ENCODE results near the gene DIRAS3. TPM values are rescaled to one million over a fixed set of nuclear protein-coding genes. Genes with fewer than 3 reads are reported as not detected.
"Not testable (repeated sequence)": the region's sequence is repeated elsewhere in the genome, so short reads cannot be mapped to it uniquely, and the experiment has no call there.

Gene DIRAS3
- total and polyA plus RNA-seq, 7 experiments from 2014 or later: not detected

DNA sequence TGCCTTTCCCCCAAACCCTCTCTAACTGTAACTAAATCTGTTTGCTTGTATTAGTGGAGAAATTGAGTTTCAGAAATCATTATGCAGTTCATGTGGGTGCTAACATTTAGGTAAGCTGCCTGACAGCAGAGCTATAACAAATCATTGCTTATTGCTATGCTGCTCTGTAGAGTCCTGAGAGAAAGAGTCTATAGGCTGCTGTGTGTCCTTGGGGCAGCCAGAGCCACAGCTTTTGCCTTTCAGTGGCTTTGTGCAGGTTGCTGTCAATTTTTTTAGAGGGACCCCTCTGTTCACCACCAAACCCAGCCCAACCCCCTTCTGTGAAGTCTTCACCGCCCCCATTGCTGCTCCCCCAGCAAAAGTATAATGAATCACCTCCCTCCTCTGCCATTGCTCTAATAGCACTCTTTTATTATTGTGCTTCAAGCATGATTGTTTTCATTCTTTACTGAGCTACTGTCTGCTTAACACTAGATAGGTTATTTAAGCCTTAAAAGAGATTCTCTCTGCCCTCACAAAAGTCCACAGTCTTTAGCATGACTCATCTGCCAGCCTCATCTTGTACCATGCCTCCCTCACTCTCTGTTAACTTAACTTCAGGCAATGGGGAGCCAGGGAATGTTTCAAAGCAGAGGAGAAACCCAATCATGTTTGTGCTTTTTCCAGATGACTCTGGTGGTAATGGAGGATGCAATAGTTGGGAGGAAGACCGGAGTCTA, 38.6 kb downstream of the DIRAS3 start:
- ChIA-PET POLR2A (no interaction called here), CTCF (no interaction called here)
- H3K27ac ChIP-seq (ENCODE audit: low read depth, low read length): no peak overlapping the region
- Mint-ChIP-seq H3K36me3 (no peaks in the 10 kb centered on the region), H3K27me3 (peaks cover 0 to 13% (median 5%) of the 10 kb centered on the region in 5 donors), H3K9me3 (peaks cover 0 to 4% (median under 1%) of the 10 kb centered on the region in 11 donors), H3K4me3 (no peak overlapping the region), H3K27ac (no peak overlapping the region), H3K4me1 (no peaks in the 10 kb centered on the region)
- intact Hi-C loops (cut with micrococcal nuclease): no loop called here
- DNase-seq (no peak), ATAC-seq (no peak)
- H3K27me3 ChIP-seq (ENCODE audit: control insufficient read depth in 2 of 2, insufficient read depth in 2 of 2, low read length in 2 of 2): no peaks in the 10 kb centered on the region
- no peaks in the 10 kb centered on the region for H3K36me3 ChIP-seq (ENCODE audit: control insufficient read depth in 2 of 3, insufficient read depth in 3 of 3, low read length in 3 of 3)
- no peak overlapping the region for H3K4me3 ChIP-seq (ENCODE audit: low read length)
- no peaks in the 10 kb centered on the region for H3K9me3 ChIP-seq (ENCODE audit: control insufficient read depth in 2 of 3, low read length in 3 of 3)
- H3K4me1 ChIP-seq (ENCODE audit: control insufficient read depth in 2 of 2, insufficient read depth in 2 of 2, low read length in 2 of 2): no peaks in the 10 kb centered on the region

DNA sequence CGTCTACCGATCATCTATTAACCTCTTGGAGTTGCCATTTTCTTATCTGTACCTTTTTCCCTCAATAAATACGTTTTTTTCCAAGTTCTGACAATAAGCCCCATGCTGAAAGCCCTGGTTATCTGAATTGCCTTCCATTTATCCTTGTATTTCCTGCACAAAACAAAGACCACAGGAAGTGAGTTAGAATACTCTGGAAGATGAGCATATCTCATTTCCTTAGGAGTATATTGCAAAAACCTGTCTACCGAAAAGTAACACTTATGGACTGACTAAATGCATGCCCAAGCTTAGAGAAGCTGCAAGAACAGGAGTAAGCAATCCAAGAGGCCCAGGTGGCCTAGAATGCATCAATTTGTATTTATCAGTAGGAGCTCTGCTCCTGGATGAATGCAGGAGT, 39.9 kb downstream of the DIRAS3 start:
- POLR2A ChIA-PET: no interaction called here

DNA sequence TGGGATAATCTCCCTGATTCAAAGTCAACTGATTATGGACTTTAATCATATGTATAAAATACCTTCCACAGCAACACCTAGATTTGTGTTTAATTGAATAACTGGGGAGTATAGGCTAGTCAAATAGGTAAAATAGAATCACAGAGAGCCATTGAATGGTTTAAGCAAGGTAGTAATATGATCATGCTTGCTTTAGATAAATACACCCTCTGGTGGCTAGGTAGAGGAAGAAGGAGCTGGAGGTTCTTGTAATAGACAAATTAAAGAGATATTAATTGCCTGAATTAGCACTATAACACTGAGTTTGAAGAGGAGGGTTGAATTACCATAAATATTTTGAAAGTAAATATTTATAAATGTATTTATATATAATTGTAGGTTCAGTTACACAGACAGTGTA, 40.3 kb downstream of the DIRAS3 start:
- no peaks in the 10 kb centered on the region for H3K36me3 Mint-ChIP-seq
- H3K4me3 Mint-ChIP-seq: no peak overlapping the region
- Histone ChIP-seq H3K4me1 (ENCODE audit: control insufficient read depth in 2 of 2, insufficient read depth in 2 of 2, low read length in 2 of 2) (no peaks in the 10 kb centered on the region), H3K27ac (ENCODE audit: low read depth, low read length) (no peak overlapping the region), H3K9me3 (ENCODE audit: control insufficient read depth in 2 of 3, low read length in 3 of 3) (no peaks in the 10 kb centered on the region), H3K27me3 (ENCODE audit: control insufficient read depth in 2 of 2, insufficient read depth in 2 of 2, low read length in 2 of 2) (no peaks in the 10 kb centered on the region), H3K36me3 (ENCODE audit: control insufficient read depth in 2 of 3, insufficient read depth in 3 of 3, low read length in 3 of 3) (no peaks in the 10 kb centered on the region), H3K4me3 (ENCODE audit: low read length) (no peak overlapping the region)
- H3K27ac Mint-ChIP-seq: no peak overlapping the region
- DNase-seq (no peak), ATAC-seq (no peak)
- intact Hi-C loops (cut with micrococcal nuclease): no loop called here
- peaks cover 0 to 15% (median 4%) of the 10 kb centered on the region in 11 donors for H3K9me3 Mint-ChIP-seq
- H3K4me1 Mint-ChIP-seq: no peaks in the 10 kb centered on the region
- H3K27me3 Mint-ChIP-seq: peaks cover 0 to 13% (median 5%) of the 10 kb centered on the region in 5 donors
- ChIA-PET POLR2A (no interaction called here), CTCF (no interaction called here)

More for the DNA sequence above, 39.9 kb downstream of the DIRAS3 start:
- no peaks in the 10 kb centered on the region for H3K4me1 ChIP-seq (ENCODE audit: control insufficient read depth in 2 of 2, insufficient read depth in 2 of 2, low read length in 2 of 2)
- ATAC-seq (no peak), DNase-seq (no peak)
- H3K36me3 Mint-ChIP-seq: no peaks in the 10 kb centered on the region
- no peaks in the 10 kb centered on the region for H3K36me3 ChIP-seq (ENCODE audit: control insufficient read depth in 2 of 3, insufficient read depth in 3 of 3, low read length in 3 of 3)
- CTCF ChIA-PET: no interaction called here
- H3K9me3 Mint-ChIP-seq: peaks cover 0 to 14% (median 4%) of the 10 kb centered on the region in 11 donors
- no peak overlapping the region for H3K4me3 Mint-ChIP-seq
- no peak overlapping the region for H3K27ac ChIP-seq (ENCODE audit: low read depth, low read length)
- no peaks in the 10 kb centered on the region for H3K27me3 ChIP-seq (ENCODE audit: control insufficient read depth in 2 of 2, insufficient read depth in 2 of 2, low read length in 2 of 2)
- H3K9me3 ChIP-seq (ENCODE audit: control insufficient read depth in 2 of 3, low read length in 3 of 3): no peaks in the 10 kb centered on the region
- intact Hi-C loops (cut with micrococcal nuclease): no loop called here
- H3K4me1 Mint-ChIP-seq: no peaks in the 10 kb centered on the region
- H3K27ac Mint-ChIP-seq: no peak overlapping the region
- H3K4me3 ChIP-seq (ENCODE audit: low read length): no peak overlapping the region
- H3K27me3 Mint-ChIP-seq: peaks cover 0 to 13% (median 5%) of the 10 kb centered on the region in 5 donors

- H3K27me3 Mint-ChIP-seq; H3K4me3 ChIP-seq (ENCODE audit: low read length); H3K9me3 ChIP-seq (ENCODE audit: control insufficient read depth in 2 of 3, low read length in 3 of 3); H3K4me1 ChIP-seq (ENCODE audit: control insufficient read depth in 2 of 2, insufficient read depth in 2 of 2, low read length in 2 of 2); intact Hi-C loops (cut with micrococcal nuclease); H3K36me3 ChIP-seq (ENCODE audit: control insufficient read depth in 2 of 3, insufficient read depth in 3 of 3, low read length in 3 of 3); H3K27ac Mint-ChIP-seq; H3K36me3 Mint-ChIP-seq; CTCF ChIA-PET; H3K27me3 ChIP-seq (ENCODE audit: control insufficient read depth in 2 of 2, insufficient read depth in 2 of 2, low read length in 2 of 2); H3K4me3 Mint-ChIP-seq; H3K4me1 Mint-ChIP-seq; ATAC-seq; POLR2A ChIA-PET; H3K27ac ChIP-seq (ENCODE audit: low read depth, low read length); DNase-seq: not testable (repeated sequence)
- H3K9me3 Mint-ChIP-seq: peaks cover 9 to 51% (median 19%) of the 10 kb centered on the region in 11 donors
Observed at GRCh38 chr1:68003626-68004025, 46.8 kb downstream of the DIRAS3 start.

GRCh38 chr1:68000191-68000590, 50.2 kb downstream of the DIRAS3 start:
- Mint-ChIP-seq H3K27ac (no peak overlapping the region), H3K27me3 (no peaks in the 10 kb centered on the region), H3K36me3 (peaks cover 0 to 5% (median 0%) of the 10 kb centered on the region in 5 donors), H3K4me3 (no peak overlapping the region), H3K9me3 (peaks cover 7 to 44% (median 16%) of the 10 kb centered on the region in 11 donors), H3K4me1 (no peaks in the 10 kb centered on the region)
- intact Hi-C loops (cut with micrococcal nuclease): no loop called here
- DNase-seq (no peak), ATAC-seq (no peak)
- no peak overlapping the region for H3K4me3 ChIP-seq (ENCODE audit: low read length)
- H3K9me3 ChIP-seq (ENCODE audit: control insufficient read depth in 2 of 3, low read length in 3 of 3): peaks cover 0 to 3% (median 0%) of the 10 kb centered on the region in 3 experiments
- CTCF ChIA-PET: no interaction called here
- H3K4me1 ChIP-seq (ENCODE audit: control insufficient read depth in 2 of 2, insufficient read depth in 2 of 2, low read length in 2 of 2): no peaks in the 10 kb centered on the region
- POLR2A ChIA-PET: no interaction called here
- no peaks in the 10 kb centered on the region for H3K27me3 ChIP-seq (ENCODE audit: control insufficient read depth in 2 of 2, insufficient read depth in 2 of 2, low read length in 2 of 2)
- no peak overlapping the region for H3K27ac ChIP-seq (ENCODE audit: low read depth, low read length)
- H3K36me3 ChIP-seq (ENCODE audit: control insufficient read depth in 2 of 3, insufficient read depth in 3 of 3, low read length in 3 of 3): no peaks in the 10 kb centered on the region

GRCh38 chr1:67997746-67998145, 52.7 kb downstream of the DIRAS3 start:
- DNase-seq (no peak), ATAC-seq (no peak)
- Histone ChIP-seq H3K27ac (ENCODE audit: low read depth, low read length) (no peak overlapping the region), H3K4me1 (ENCODE audit: control insufficient read depth in 2 of 2, insufficient read depth in 2 of 2, low read length in 2 of 2) (no peaks in the 10 kb centered on the region), H3K36me3 (ENCODE audit: control insufficient read depth in 2 of 3, insufficient read depth in 3 of 3, low read length in 3 of 3) (no peaks in the 10 kb centered on the region), H3K4me3 (ENCODE audit: low read length) (no peak overlapping the region), H3K9me3 (ENCODE audit: control insufficient read depth in 2 of 3, low read length in 3 of 3) (peaks cover 0 to 3% (median 0%) of the 10 kb centered on the region in 3 experiments), H3K27me3 (ENCODE audit: control insufficient read depth in 2 of 2, insufficient read depth in 2 of 2, low read length in 2 of 2) (no peaks in the 10 kb centered on the region)
- ChIA-PET CTCF (no interaction called here), POLR2A (no interaction called here)
- Mint-ChIP-seq H3K27ac (no peak overlapping the region), H3K36me3 (peaks cover 0 to 5% (median 0%) of the 10 kb centered on the region in 5 donors), H3K9me3 (peaks cover 8 to 40% (median 22%) of the 10 kb centered on the region in 11 donors), H3K4me3 (no peak overlapping the region), H3K4me1 (no peaks in the 10 kb centered on the region), H3K27me3 (no peaks in the 10 kb centered on the region)
- intact Hi-C loops (cut with micrococcal nuclease): no loop called here
